Thoracic aorta (tissue), 2 donors: Measurements from ENCODE around the gene CMIP. TPM values are rescaled to one million over a fixed set of nuclear protein-coding genes. Genes with fewer than 3 reads are reported as not detected.

Experiments used
- ATAC-seq: fragments of 150-250 bp; one replicate; pipeline ENCODE4 v1.8.0; 2017; ENCODE audit warnings: low read depth; ENCODE audit not compliant: insufficient number of reproducible peaks, low FRiP score
- DNase-seq: peaks from one replicate; pipeline ENCODE4 v3.0.0-alpha.2; 2020; ENCODE audit warnings: low spot score
- H3K27ac ChIP-seq, 2 donors: fragments of 200-600 bp; sonication (generic); 1 replicate in 1 of 2; 2 replicates in 1 of 2; pipeline ENCODE4 v1.5.1; 2016; ENCODE audit warnings: mild to moderate bottlenecking in 2 of 2, moderate library complexity in 2 of 2
- H3K27me3 ChIP-seq: fragments of 200-600 bp; sonication (generic); replicated peaks from 2 replicates; pipeline ENCODE4 v1.6.0; 2016; ENCODE audit warnings: mild to moderate bottlenecking; ENCODE audit not compliant: insufficient read depth
- H3K36me3 ChIP-seq: fragments of 200-600 bp; sonication (generic); one replicate; pipeline ENCODE4 v1.5.1; 2016
- H3K4me1 ChIP-seq, 2 donors: fragments of 200-600 bp; sonication (generic); 1 replicate in 1 of 2; 2 replicates in 1 of 2; pipeline versions ENCODE4 v1.5.1 to v1.6.0; 2016; ENCODE audit warnings: low read depth in 2 of 2, mild to moderate bottlenecking in 1 of 2; ENCODE audit not compliant: control insufficient read depth in 1 of 2
- H3K4me3 ChIP-seq: fragments of 200-600 bp; sonication (generic); 2 replicates; pipeline ENCODE4 v1.5.1; 2016; ENCODE audit warnings: mild to moderate bottlenecking
- H3K9me3 ChIP-seq: fragments of 200-600 bp; sonication (generic); 2 replicates; pipeline ENCODE4 v1.5.1; 2016
- CTCF ChIP-seq: fragments of 200-600 bp; sonication (generic); IDR thresholded peaks from one replicate; pipeline ENCODE4 v1.5.1; 2019; ENCODE audit warnings: antibody characterized with exemption
- total RNA-seq, 2 donors: library from RNA; depleted of rRNA; stranded (reverse); fragments of >200 nt; gene quantifications; one replicate each; pipeline versions ENCODE4 v1.1.0 to v1.2.3, GENCODE V29; 2016

CMIP gene
- total RNA-seq, 2 donors from 2014 or later = 20.8 to 46.8 TPM

GRCh38 chr16:81408409-81408950 is 36.1 kb upstream of the CMIP start:
- Histone ChIP-seq H3K36me3 (no peaks in the 10 kb centered on the region), H3K4me1 (peaks cover 0 to 4% of the 10 kb centered on the region in 2 donors), H3K4me3 (no peak overlapping the region), H3K27me3 (no peaks in the 10 kb centered on the region), H3K27ac (no peak overlapping the region), H3K9me3 (no peaks in the 10 kb centered on the region)
- DNase-seq (no peak), ATAC-seq (no peak)
- no peak for TF ChIP-seq CTCF

- ATAC-seq (no peak), DNase-seq (no peak)
- Histone ChIP-seq H3K36me3 (no peaks in the 10 kb centered on the region), H3K9me3 (no peaks in the 10 kb centered on the region), H3K27me3 (no peaks in the 10 kb centered on the region), H3K27ac (no peak overlapping the region), H3K4me1 (no peaks in the 10 kb centered on the region), H3K4me3 (no peak overlapping the region)
- TF ChIP-seq CTCF = no peak
Measured at GRCh38 chr16:81409016-81409556, 35.5 kb upstream of the CMIP start.

GRCh38 chr16:81410643-81411293 is 33.8 kb upstream of the CMIP start:
- Histone ChIP-seq H3K27me3 (no peaks in the 10 kb centered on the region), H3K27ac (no peak overlapping the region), H3K36me3 (no peaks in the 10 kb centered on the region), H3K4me3 (no peak overlapping the region), H3K9me3 (no peaks in the 10 kb centered on the region), H3K4me1 (no peaks in the 10 kb centered on the region)
- ATAC-seq (no peak), DNase-seq (no peak)
- no peak for TF ChIP-seq CTCF

GRCh38 chr16:81413245-81413990 is 31.2 kb upstream of the CMIP start:
- ATAC-seq = no peak
- no peak for DNase-seq
- Histone ChIP-seq H3K27me3 (no peaks in the 10 kb centered on the region), H3K9me3 (no peaks in the 10 kb centered on the region), H3K4me3 (no peak overlapping the region), H3K36me3 (no peaks in the 10 kb centered on the region), H3K27ac (no peak overlapping the region), H3K4me1 (no peaks in the 10 kb centered on the region)
- TF ChIP-seq CTCF = no peak

- no peaks in the 10 kb centered on the region for H3K4me1 ChIP-seq
- no peak for TF ChIP-seq CTCF
- DNase-seq (no peak), ATAC-seq (no peak)
- no peaks in the 10 kb centered on the region for H3K27me3 ChIP-seq
- no peak overlapping the region for H3K27ac ChIP-seq
- H3K36me3 ChIP-seq = no peaks in the 10 kb centered on the region
- H3K4me3 ChIP-seq = no peak overlapping the region
- H3K9me3 ChIP-seq = no peaks in the 10 kb centered on the region
Measured at GRCh38 chr16:81415751-81416150, 28.9 kb upstream of the CMIP start.
